Adipocyte (in vitro differentiated cells): Measurements from ENCODE around the gene CYB5D1.
"Not testable (repeated sequence)": the region's sequence is repeated elsewhere in the genome, so short reads cannot be mapped to it uniquely, and the experiment has no call there.

Source experiments
- DNase-seq: peaks from one replicate; pipeline ENCODE4 v3.0.0-alpha.2; 2015; ENCODE audit warnings: low read depth
- H3K27me3 ChIP-seq: replicated peaks from 2 replicates; pipeline ENCODE4 v1.7.0; 2013; ENCODE audit warnings: mild to moderate bottlenecking, low read length, moderate library complexity; ENCODE audit not compliant: control insufficient read depth, insufficient read depth
- H3K36me3 ChIP-seq: 2 replicates; pipeline ENCODE4 v1.7.0; 2013; ENCODE audit warnings: low read length, mild to moderate bottlenecking, moderate library complexity; ENCODE audit not compliant: control insufficient read depth, insufficient read depth, severe bottlenecking
- H3K4me1 ChIP-seq: 2 replicates; pipeline ENCODE4 v1.7.0; 2013; ENCODE audit warnings: mild to moderate bottlenecking, low read length, moderate library complexity; ENCODE audit not compliant: control insufficient read depth, insufficient read depth
- H3K4me3 ChIP-seq: 2 replicates; pipeline ENCODE4 v1.7.0; 2013; ENCODE audit warnings: mild to moderate bottlenecking, low read length, moderate library complexity
- H3K9ac ChIP-seq: 2 replicates; pipeline ENCODE4 v1.7.0; 2013; ENCODE audit warnings: mild to moderate bottlenecking, low read length, moderate library complexity
- H3K9me3 ChIP-seq: 2 replicates; pipeline ENCODE4 v1.7.0; 2013; ENCODE audit warnings: mild to moderate bottlenecking, low read length, moderate library complexity; ENCODE audit not compliant: control insufficient read depth

CYB5D1 gene, protein sequence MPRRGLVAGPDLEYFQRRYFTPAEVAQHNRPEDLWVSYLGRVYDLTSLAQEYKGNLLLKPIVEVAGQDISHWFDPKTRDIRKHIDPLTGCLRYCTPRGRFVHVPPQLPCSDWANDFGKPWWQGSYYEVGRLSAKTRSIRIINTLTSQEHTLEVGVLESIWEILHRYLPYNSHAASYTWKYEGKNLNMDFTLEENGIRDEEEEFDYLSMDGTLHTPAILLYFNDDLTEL

GRCh38 chr17:7857713-7858521, at the start of gene CYB5D1:
CYB5D1 (plus strand) TSS chr17:7858003; CDS start chr17:7858135, 132 bp downstream.
- peak; percentile 97 for DNase-seq
- Histone ChIP-seq H3K4me1 (peaks cover 28% of the 10 kb centered on the region), H3K36me3 (peaks cover 9% of the 10 kb centered on the region), H3K9me3 (no peaks in the 10 kb centered on the region), H3K27me3 (no peaks in the 10 kb centered on the region), H3K4me3 (peak within 1 kb of the TSS; percentile 82), H3K9ac (peak within 1 kb of the TSS; percentile 97)

DNA sequence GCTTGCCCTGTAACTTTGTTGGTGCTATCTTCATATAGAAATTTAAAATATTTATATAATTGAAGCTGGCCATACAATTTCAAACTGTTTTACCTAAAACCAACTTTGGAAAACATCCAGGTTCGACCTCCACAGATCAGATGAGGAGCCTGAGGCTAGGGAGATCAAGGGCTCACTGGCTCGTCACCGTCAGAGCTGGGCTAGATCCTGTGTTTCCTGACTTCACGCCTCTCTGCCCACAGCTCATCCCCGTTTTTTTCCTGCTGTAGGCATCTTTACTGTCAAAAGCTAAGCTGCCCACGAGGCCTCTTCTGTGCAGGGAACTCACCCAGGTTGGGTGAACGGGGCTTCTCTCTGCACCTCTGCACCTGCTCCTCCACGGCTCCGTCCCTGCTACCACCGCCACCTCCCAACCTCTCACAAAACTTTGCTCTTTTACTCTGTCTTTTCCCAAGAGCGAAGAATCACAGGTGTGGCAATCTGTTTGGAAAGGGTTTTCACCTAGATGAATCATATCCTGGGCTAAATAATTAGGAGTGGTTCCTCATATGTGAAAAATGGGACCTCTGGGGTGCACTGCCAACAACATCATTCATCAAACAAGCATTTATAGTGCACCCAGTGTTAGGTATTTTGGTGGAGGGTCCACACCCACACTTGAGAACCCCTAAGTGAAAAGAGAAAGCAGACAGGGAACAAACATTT, 48.6 kb upstream of the CYB5D1 start:
- no peak overlapping the region for H3K4me3 ChIP-seq
- H3K9me3 ChIP-seq: no peaks in the 10 kb centered on the region
- no peaks in the 10 kb centered on the region for H3K36me3 ChIP-seq
- peaks cover 5% of the 10 kb centered on the region for H3K4me1 ChIP-seq
- no peak for DNase-seq
- no peak overlapping the region for H3K9ac ChIP-seq
- H3K27me3 ChIP-seq: no peaks in the 10 kb centered on the region

DNA sequence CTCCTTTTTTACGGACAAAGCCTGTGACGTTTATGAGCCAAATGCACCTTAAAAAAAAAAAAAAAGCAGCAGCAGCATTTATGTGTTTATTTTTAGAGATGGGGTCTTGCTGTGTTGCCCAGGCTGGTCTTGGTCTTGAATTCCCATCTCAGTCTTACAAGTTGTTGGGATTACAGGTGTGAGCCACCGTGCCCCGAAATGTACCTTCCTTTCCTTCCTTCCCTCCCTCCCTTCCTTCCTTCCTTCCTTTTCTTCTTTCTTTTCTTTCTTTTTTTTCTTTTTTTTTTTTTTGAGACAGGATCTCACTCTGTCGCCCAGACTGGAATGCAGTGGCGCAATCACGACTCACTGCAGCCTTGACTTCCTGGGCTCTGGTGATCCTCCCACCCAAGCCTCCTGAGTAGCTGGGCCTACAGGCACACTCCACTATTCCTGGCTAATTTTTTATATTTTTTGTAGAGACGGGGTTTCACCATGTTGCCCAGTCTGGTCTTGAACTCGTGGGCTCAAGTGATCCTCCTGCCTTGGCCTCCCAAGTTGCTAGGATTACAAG, 47.9 kb upstream of the CYB5D1 start:
- H3K4me1 ChIP-seq, H3K4me3 ChIP-seq, H3K9ac ChIP-seq, H3K36me3 ChIP-seq, H3K9me3 ChIP-seq, H3K27me3 ChIP-seq: not testable (repeated sequence)
- peak; percentile 5 for DNase-seq

GRCh38 chr17:7811251-7811650, 46.6 kb upstream of the CYB5D1 start:
- Histone ChIP-seq H3K4me3 (no peak overlapping the region), H3K4me1 (peaks cover 5% of the 10 kb centered on the region), H3K27me3 (peaks cover 15% of the 10 kb centered on the region), H3K9ac (no peak overlapping the region), H3K36me3 (no peaks in the 10 kb centered on the region), H3K9me3 (no peaks in the 10 kb centered on the region)
- DNase-seq: no peak

GRCh38 chr17:7814969-7815368, 42.8 kb upstream of the CYB5D1 start:
- no peak overlapping the region for H3K9ac ChIP-seq
- no peaks in the 10 kb centered on the region for H3K36me3 ChIP-seq
- H3K27me3 ChIP-seq: peaks cover 48% of the 10 kb centered on the region
- no peak overlapping the region for H3K4me3 ChIP-seq
- no peak for DNase-seq
- no peaks in the 10 kb centered on the region for H3K9me3 ChIP-seq
- no peaks in the 10 kb centered on the region for H3K4me1 ChIP-seq

GRCh38 chr17:7816926-7817642, 40.7 kb upstream of the CYB5D1 start:
- no peaks in the 10 kb centered on the region for H3K36me3 ChIP-seq
- no peak overlapping the region for H3K9ac ChIP-seq
- no peaks in the 10 kb centered on the region for H3K9me3 ChIP-seq
- peaks cover 48% of the 10 kb centered on the region for H3K27me3 ChIP-seq
- H3K4me1 ChIP-seq: no peaks in the 10 kb centered on the region
- no peak overlapping the region for H3K4me3 ChIP-seq
- no peak for DNase-seq

- Histone ChIP-seq H3K27me3 (peaks cover 48% of the 10 kb centered on the region), H3K9me3 (no peaks in the 10 kb centered on the region), H3K36me3 (no peaks in the 10 kb centered on the region), H3K4me1 (no peaks in the 10 kb centered on the region), H3K4me3 (no peak overlapping the region), H3K9ac (no peak overlapping the region)
- no peak for DNase-seq
Observed at GRCh38 chr17:7817643-7817964, 40.2 kb upstream of the CYB5D1 start.

DNA sequence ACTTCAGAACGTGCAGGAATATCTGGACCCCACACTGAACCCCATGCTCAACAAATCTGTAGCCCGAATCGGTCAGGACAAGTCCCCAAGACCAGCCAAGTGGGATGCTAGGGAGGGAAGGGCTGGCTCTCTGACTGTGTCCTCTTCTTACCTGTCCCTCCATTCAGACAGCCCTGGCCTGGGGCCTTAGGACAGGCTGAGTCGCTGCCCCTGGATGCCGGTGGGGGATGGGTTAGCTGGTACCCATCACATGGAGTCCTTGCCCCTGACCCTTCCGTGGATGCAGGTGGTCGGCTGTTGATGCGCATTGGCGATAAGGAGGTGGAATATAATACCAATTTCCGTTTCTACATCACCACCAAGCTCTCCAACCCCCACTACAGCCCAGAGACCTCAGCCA, 39.8 kb upstream of the CYB5D1 start:
- DNase-seq: no peak

DNA sequence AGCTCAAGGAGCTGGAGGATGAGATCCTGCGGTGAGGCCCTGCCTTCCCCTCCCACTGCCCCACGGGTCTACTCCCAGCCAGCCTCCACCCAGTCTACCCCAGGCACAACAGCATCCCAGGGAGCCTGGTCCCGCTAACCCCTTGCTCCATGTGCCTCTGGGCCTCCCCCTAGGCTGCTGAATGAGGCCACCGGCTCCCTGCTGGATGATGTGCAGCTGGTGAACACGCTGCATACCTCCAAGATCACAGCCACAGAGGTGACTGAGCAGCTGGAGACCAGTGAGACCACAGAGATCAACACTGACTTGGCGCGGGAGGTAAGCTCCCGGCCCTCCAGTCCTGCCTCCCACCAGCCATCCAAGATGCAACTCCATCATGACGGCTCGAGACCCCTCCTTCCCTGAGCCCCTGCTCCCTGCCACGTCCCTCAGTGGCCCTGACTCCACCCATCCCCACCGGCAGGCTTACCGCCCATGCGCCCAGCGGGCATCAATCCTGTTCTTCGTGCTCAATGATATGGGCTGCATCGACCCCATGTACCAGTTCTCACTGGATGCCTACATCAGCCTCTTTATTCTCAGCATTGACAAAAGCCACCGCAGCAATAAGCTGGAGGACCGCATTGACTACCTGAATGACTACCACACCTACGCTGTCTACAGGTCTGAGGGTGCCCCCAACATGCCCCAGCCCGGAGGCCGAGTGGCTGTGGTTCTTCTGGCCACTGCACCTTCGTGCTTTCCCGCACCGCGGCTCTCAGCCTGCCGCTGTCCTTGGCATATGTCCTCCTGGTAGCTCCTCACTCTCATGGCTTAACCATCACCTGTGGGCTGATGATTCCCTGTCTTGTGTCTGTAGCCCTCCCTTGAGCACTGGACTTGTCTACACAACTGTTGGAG, 38.8 kb upstream of the CYB5D1 start:
- Histone ChIP-seq H3K9ac (no peak overlapping the region), H3K27me3 (peaks cover 48% of the 10 kb centered on the region), H3K4me1 (no peaks in the 10 kb centered on the region), H3K36me3 (no peaks in the 10 kb centered on the region), H3K9me3 (no peaks in the 10 kb centered on the region), H3K4me3 (no peak overlapping the region)
- no peak for DNase-seq

More for the DNA sequence above, 39.8 kb upstream of the CYB5D1 start:
- Histone ChIP-seq H3K36me3 (no peaks in the 10 kb centered on the region), H3K4me1 (no peaks in the 10 kb centered on the region), H3K27me3 (peaks cover 48% of the 10 kb centered on the region), H3K9me3 (no peaks in the 10 kb centered on the region), H3K9ac (no peak overlapping the region), H3K4me3 (no peak overlapping the region)

- no peak overlapping the region for H3K9ac ChIP-seq
- no peaks in the 10 kb centered on the region for H3K9me3 ChIP-seq
- H3K36me3 ChIP-seq: no peaks in the 10 kb centered on the region
- no peak overlapping the region for H3K4me3 ChIP-seq
- H3K27me3 ChIP-seq: peaks cover 44% of the 10 kb centered on the region
- peaks cover 3% of the 10 kb centered on the region for H3K4me1 ChIP-seq
- no peak for DNase-seq
Observed at GRCh38 chr17:7820231-7820630, 37.6 kb upstream of the CYB5D1 start.
